ENCODE data around the gene KRTAP5-9.
"Not testable (repeated sequence)": the region's sequence is repeated elsewhere in the genome, so short reads cannot be mapped to it uniquely, and the experiment has no call there.

Gene KRTAP5-9

DNA sequence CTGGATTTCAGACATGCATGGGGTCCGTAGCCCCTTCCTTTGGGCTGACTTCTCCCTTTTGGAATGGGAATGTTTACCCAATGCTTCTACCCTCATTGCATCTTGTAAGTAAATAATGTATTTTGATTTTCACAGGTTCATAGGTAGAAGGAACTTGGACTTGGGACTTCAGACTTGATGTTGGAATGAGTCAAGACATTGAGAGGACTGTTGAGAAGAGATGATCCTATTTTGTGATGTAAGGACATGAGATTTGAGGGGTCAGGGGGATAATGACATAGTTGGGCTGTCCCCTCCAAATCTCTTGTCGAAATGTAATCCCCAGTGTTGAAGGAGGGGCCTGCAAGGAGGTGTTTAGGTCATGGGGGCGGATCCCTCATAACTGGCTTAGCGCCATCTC is 16.2 kb downstream of the KRTAP5-9 start:
- DNase-seq = no peak

GRCh38 chr11:71565263-71565662 is 17.0 kb downstream of the KRTAP5-9 start, which contains the start of gene KRTAP5-10:
Gene KRTAP5-10 (plus strand): TSS chr11:71565563. CDS start chr11:71565588, 25 bp downstream.
- no peak for DNase-seq

GRCh38 chr11:71566081-71566620 is 17.9 kb downstream of the KRTAP5-9 start:
- DNase-seq = no peak

DNA sequence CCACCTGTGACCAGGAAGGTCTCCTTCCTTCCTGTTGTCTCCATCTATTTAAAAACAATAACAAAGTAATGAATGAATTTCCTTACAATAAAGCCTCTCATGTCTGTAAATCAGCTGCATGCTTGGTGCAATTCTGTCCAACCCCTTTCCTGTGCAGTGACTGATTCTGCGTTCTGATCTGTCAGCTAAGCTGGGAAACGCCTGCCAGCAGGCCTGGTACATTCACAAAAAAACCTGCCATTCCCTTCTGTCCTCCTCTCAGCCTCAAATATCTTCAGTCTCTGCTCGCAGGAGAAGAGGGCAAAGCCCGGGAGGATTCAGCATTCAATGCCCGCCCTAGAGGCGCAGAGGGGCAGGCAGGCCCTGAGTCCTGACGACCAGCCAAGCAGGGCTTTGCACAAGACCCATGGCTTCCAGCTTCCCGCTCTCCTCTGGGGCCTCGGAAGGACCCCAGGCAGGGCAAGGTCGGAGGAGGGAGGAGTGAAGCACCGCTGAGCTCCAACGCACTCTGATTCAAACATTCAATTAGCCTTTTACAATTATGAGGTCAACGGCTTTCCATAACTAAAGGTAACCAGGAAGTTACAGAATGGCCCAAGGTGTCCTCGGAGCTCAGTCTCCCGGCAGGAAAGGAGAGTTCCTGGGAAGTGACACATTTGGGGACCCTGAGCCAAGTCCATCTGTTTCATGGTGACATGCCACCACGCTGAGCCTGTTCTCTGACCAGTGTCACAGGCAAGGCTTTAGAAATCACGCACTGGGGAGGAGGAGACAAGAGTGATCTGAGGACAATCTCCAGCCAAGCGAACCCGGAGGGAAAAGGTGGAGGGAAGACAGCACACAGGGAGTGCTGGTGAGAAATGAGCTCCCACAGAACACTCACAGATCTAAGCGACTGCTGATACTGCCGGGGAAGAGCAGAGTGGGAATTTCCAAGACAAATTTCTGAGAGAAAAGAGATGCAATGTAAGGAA is 18.7 kb downstream of the KRTAP5-9 start:
- DNase-seq = not testable (repeated sequence)

GRCh38 chr11:71567633-71568032 is 19.4 kb downstream of the KRTAP5-9 start:
- not testable (repeated sequence) for DNase-seq

DNA sequence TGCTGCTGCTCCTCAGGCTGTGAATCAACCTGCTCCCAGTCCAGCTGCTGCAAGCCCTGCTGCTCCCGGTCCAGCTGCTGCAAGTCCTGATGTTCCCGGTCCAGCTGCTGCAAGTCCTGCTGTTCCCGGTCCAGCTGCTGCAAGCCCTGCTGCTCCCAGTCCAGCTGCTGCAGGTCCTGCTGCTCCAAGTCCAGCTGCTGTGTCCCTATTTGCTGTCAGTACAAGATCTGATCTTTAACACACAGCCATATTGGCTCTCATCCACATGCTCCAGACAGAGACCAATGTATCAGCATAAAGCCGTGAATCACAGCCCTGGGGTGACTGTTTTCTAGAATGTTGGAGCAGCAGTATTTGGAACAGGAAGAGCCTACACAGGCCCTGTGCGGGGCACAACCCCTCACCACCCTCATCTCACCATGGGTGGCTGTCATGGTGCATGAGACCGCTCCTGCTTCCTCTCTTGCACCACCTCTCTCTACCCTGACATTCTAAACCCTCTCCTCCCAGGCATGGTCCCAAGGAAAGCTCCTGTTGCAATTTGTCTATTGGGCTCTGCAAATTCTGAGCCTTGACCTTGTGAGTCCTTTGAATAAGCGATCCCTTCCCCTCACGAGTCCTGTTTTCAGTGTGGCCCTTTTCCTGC is 20.6 kb downstream of the KRTAP5-9 start:
- DNase-seq = no peak

DNA sequence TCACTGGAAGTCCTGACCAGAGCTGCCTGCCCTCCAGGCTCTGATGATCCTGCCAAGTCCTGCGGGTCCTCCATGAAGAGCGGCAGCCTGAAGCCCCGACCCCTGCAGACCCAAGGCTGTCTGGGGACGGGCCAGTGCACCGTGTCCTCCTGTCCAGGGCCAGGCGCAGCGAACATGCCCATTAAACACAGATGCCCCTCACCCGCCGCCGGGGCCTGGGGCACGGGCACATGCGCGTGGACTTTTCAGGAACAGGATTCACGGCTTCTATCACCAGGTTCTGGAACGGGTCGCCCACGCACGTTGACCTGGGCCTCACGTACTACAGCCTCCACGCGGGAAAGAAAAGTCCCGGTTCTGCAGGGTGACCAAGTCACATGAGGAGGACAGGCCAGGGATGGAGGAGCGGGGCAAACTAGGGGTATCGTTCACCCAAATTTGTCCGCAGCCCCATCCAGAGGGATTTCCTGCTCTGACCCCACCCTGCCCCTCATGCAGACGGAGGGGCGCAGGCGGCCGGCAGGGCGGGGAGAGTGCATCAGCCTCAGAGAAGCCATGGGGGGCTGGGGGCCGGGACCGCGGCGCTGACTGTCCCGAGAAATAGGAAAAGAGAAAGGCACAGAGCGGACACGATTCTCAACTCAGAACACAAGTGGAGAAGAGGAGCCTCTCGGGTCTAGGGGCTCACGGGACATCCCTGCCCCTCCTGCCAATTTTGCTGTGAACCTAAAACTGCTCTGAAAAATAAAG is 23.1 kb downstream of the KRTAP5-9 start:
- DNase-seq = not testable (repeated sequence)

GRCh38 chr11:71572811-71573210 is 24.6 kb downstream of the KRTAP5-9 start:
- DNase-seq = no peak

GRCh38 chr11:71574418-71574817 is 26.2 kb downstream of the KRTAP5-9 start:
- DNase-seq = no peak

- no peak for DNase-seq
These were observed 27.7 kb downstream of the KRTAP5-9 start for GRCh38 chr11:71575723-71576424.

- DNase-seq = not testable (repeated sequence)
These were observed 28.7 kb downstream of the KRTAP5-9 start for GRCh38 chr11:71576688-71577465.

DNA sequence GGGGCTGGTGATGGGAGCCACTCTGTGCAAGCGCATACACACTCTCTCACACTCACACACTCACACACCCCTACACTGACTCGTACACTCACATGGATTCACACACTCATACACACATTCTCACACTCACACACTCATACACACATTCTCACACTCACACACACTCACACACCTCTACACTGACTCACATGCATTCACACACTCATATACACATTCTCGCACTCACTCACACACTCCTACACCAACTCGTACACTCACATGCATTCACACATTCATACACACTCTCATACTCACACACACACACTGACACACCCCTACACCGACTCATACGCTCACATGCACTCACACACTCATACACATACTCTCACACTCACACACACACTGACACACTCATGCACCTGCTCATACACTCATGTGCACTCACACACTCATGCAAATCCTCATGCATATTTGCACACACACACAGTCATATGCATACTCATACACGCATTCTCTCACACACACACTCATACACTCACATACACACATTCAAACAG is 29.3 kb downstream of the KRTAP5-9 start:
- no peak for DNase-seq

GRCh38 chr11:71579513-71579912 is 31.3 kb downstream of the KRTAP5-9 start:
- DNase-seq = not testable (repeated sequence)

DNA sequence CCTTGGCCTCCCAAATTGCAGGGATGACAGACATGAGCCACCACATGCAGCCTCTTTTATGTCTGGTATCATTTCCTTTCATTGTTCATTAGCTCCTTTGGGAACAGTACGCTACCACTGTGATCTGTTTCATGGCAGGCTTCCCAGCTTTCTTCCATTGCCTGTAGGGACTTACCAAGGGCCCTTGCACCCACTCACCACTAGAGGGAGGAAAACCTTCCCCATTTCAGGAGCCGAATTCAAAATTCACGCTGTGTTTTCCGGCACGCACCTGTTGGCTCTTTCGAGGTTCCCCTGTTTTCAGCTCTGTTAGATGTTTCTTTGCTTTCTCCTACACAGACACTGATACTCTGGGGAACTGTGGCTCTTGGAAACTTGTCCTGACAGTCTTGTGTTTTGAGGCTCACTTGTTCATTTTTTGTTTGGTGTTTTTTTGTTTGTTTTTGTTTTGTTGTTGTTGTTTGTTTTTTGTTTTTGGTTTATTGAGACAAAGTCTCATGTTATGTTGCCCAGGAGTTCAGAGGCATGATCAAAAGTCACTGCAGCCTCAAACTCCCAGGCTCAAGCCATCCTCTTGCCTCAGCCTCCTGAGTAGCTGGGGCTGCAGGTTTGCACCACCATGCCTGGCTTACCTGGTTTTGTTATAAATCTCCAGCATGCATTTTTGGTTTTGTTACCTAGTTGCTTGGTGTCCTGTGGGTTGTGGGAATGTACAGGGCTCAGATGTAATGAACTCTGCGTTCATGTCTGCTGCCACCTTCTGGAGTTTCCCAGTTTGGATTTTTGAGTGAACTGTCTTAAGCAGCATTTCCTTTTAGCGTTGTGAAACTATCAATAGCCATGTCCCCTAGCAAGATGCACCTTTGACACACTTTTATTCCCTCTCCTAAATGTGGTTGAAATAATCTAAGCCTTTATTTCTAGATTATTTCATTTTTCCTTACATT is 32.1 kb downstream of the KRTAP5-9 start:
- DNase-seq = peak; percentile 30

DNA sequence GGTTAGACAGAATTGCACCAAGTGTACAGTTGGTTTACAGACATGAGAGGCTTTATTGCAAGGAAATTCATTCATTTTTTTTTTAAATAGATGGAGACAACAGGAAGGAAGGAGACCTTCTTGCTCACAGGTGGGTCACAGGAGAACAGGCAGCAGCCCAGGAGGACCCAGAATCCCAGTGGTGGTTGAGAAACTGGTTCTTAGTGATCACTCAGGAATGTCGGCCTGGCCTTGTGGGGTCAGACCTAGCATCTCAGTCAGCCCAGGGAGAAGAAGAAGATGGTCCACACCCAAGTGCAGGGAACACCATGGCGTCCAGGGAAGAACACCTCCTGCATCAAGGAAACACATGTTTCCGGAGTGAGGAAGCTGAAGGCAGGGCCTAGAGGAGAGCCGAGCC is 33.6 kb downstream of the KRTAP5-9 start:
- no peak for DNase-seq

- no peak for DNase-seq
These were observed 34.2 kb downstream of the KRTAP5-9 start, which contains the start of gene KRTAP5-11 for GRCh38 chr11:71582309-71582895. Gene KRTAP5-11 (minus strand): TSS chr11:71582875. CDS start chr11:71582837, 38 bp downstream.

- not testable (repeated sequence) for DNase-seq
These were observed 34.7 kb downstream of the KRTAP5-9 start for GRCh38 chr11:71582969-71583368.

GRCh38 chr11:71585673-71586072 is 37.5 kb downstream of the KRTAP5-9 start:
- DNase-seq = not testable (repeated sequence)

DNA sequence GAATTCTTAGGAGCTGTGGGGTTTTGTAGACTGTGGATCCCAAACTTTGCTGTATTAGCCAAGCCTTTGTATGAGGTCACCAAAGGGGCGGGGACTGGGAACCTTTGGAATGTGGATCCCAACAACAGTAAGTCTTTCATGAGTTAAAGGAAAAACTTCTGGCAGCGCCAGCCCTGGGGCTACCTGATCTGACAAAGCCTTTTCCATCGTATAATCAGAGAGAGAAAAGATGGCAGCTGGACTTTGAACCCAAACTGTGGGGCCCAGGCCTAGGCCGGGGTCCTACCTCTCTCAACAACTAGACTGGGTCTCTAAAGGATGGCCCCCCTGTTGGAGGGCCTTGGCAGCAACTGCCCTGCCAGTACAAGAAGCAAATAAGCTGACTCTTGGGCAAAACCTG is 40.1 kb downstream of the KRTAP5-9 start:
- DNase-seq = not testable (repeated sequence)

All from CD4-positive, alpha-beta T cell treated with Interleukin-10 for 1 hour (primary cell).